ENCODE measurements around the gene RB1.

RB1 gene

DNA sequence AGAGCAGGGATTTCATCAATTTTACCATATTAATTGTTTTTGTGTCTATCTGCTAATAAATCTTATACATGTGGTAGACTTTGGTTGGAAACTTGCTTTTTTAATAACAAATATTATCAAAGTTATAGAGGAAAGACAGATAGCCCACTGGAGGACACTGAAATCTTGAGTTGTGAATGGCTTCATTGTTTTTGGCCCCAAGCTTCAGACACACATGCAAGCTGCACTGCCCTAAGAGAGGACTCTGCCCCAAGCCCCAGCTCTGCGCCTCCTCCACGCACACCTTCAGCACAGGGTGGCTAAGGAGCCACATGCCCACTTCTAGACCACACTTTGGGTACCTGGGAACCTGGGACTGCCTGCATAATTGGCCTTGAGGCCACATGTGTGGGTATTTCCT is 194.1 kb downstream of the RB1 start:
- no peak for DNase-seq (ENCODE audit: low read depth)

GRCh38 chr13:48500652-48501197 is 197.2 kb downstream of the RB1 start:
- peak; percentile 89 for DNase-seq (ENCODE audit: low read depth)

DNA sequence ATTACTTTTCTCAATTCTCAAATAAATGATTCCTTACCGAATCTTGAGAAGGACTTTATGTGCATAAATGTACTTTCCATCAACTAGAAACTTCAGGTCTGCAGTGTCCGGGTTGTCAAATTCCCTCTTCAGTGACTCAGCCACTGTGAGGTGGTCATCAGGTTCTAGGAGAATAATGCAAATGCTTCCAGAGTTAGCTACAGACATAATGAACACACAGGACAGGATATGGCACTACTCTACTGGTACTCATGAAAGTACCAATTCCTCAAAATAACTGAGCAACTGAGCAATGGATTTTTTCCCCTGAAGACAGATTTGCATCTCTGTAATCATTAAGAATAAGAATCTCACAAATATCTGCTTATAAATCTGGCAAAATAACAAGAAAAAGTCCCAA is 198.2 kb downstream of the RB1 start:
- DNase-seq (ENCODE audit: low read depth): no peak

DNA sequence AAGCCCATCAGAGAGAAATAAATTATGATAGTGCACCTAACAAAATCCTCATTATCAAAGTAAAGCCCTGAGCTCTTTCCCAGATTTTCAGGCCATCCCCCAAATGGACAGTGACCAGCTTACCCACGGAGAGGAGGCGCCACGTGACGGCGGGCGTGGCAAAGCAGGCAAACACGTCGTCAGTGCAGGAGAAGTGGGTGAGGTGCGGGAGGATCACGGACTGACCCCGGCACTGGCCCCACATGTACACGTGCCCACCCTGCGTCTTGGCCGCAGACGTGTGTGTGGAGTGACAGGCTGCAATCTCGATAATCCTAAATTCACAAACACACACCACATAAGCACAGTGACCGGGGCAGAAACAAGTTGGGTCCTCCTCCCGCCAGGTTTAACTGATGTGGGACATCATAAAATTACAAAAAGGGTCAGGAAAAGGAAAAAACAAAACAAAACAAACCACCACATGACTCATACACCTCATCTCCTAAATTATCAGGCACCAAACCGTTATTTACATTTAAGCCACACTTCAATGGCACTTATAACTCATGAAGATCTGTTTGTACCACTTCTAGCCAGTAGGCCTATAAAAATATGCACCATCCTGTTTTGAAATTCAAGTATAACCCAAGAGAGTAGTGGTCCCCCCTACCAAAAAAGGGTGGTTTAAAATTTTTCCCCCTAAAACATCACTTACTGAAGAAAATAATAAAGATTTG is 199.2 kb downstream of the RB1 start:
- DNase-seq (ENCODE audit: low read depth): no peak

DNA sequence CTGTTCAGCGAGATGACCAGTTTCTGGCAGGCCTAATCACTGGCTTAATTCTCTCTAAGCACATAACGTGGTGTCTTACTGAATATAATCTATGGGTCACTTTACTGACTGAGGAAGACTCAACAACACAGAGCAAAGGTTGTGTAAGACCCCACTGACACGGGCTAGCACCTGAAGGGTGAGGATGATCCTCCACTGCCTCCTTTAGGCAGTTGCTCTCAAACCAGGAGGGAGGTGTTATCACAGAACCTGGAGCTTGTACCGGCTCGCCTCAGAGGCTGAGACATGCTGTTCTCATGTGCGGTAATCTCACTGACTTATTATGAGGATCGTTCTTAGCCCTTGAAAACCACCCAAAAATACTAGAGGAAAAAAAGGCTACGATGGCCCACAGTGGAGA is 201.1 kb downstream of the RB1 start:
- DNase-seq (ENCODE audit: low read depth): no peak

DNA sequence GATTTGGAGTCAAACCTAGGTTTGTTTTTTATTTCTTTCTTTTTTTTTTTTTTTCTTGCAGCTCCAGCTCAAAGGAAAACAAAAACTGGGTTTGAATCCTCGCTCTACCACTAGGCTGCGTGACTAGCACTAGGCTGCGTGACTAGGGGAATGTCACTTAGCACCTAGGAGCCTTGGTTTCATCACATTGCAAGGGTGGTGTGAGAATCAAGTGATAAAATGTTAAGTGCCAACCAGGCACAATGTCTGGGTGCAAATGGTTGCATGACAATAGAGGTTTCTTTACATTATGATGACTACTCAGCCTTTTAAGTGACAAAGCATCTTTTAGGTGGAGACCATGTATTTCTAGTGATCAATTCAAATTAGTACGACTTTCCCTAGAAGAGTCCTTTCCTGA is 201.5 kb downstream of the RB1 start:
- DNase-seq (ENCODE audit: low read depth): no peak

DNA sequence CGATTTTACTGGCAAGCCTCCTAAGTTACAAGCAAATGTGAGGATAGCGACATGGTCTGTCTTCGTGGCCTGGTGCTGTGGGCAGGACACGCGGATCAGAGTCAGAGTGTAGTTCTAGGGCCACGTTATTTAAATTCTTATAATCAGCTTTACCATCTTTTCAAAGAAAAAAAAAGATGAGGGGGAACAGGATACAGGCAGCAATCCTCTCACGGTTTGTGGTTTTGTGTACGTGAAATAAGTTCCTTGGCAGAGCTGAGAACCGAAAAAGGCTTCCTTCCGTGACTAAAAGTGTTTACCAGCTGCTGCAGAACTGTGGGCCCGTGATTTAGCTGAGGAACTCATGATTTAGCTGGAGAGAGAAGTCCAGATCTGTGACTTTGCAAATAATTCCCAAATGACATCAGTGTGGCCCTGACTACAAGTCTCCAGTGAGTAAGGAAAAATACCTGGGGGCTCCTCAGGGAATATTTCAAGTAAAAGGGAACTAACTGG is 202.1 kb downstream of the RB1 start:
- peak; percentile 98 for DNase-seq (ENCODE audit: low read depth)

- DNase-seq (ENCODE audit: low read depth): no peak
Observed at GRCh38 chr13:48506092-48506701, 202.6 kb downstream of the RB1 start.

GRCh38 chr13:48507021-48507420 is 203.5 kb downstream of the RB1 start:
- no peak for DNase-seq (ENCODE audit: low read depth)

DNA sequence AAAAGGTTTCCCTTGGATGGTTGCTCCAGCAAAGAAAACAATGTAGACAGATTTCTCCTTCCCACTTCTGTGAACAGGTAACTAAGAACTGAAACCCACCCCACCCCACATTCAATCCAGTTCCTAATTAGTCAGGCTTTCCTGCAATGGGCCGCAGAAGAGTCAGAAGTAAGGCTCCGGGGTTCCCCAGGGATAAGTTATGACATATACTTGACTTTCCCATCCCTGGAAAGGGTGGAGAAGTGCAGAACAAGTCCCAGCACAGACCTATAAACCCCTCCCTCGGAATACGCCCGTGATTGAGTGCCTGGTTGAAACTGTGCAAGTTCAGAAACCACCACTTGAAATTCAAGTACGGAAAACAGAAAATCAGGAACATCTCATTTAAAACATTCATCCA is 204.5 kb downstream of the RB1 start:
- no peak for DNase-seq (ENCODE audit: low read depth)

DNA sequence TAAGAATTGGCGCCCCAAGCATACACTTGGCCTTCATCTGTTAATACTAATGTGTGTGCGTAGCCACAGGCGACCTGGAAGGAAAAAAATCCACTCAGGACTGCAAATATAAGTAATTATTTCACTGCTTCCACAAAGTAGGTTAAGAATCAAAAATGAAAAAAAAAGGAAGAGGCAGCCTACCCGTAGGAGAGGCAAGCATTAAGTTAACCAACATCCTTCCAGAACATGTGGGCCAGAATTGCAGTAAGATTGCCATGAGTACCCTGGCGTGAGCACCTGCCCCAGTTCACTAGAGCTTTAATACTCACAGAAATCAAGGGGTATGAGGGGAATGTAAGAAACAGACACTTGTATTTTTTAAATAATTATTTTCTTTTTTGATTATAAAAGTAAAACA is 207.1 kb downstream of the RB1 start:
- no peak for DNase-seq (ENCODE audit: low read depth)

DNA sequence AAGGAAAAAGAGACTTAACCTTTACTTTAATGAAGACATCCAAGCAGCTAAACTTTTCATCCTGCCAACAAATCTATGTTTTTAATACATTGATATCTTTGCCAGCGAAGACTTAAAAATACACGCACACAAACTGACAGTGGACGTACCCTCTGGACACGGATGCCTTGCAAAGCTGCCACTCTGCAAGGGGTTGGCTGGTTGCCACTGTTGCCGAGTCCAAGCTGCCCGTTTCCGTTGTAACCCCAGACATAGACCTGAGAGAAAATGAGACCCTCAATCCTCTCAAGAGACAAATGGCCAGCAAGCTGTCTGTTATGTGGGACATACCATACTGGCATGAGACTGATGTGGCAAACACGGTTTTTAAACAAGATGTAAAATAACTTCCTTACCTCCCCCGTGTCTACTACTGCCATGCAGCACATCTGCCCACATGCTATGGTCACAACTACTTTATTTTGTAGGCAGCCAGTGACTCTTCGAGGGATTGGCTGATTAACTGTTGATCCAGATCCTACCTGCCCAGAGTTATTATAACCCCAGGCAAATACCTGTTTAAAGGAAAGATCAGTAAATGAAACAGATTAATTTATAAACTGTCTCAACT is 208.2 kb downstream of the RB1 start:
- DNase-seq (ENCODE audit: low read depth): no peak

- DNase-seq (ENCODE audit: low read depth): no peak
Observed at GRCh38 chr13:48514793-48515192, 211.2 kb downstream of the RB1 start.

GRCh38 chr13:48515732-48516131 is 212.2 kb downstream of the RB1 start:
- no peak for DNase-seq (ENCODE audit: low read depth)

GRCh38 chr13:48518083-48518482 is 214.5 kb downstream of the RB1 start:
- DNase-seq (ENCODE audit: low read depth): no peak

GRCh38 chr13:48526286-48526685 is 222.7 kb downstream of the RB1 start:
- no peak for DNase-seq (ENCODE audit: low read depth)

DNA sequence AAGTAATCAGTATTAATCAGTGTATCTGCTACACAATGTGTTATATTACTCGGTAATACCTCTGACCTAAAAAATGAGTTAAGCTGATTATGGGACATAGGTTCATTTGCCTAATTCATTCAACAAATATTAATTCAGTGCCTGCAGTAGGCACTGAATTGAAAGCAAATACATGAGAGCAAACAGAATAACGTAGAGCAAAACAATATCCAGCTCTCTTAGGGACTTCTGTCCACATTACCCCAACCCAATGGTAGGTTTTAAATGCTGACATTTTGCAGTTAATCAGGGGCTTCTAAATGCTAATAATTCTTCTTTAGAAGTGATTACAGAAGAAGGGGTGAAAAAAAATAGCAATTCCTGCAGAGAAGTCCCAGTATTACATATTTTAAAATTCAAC is 224.4 kb downstream of the RB1 start:
- no peak for DNase-seq (ENCODE audit: low read depth)

GRCh38 chr13:48528720-48529119 is 225.2 kb downstream of the RB1 start:
- DNase-seq (ENCODE audit: low read depth): no peak

GRCh38 chr13:48530833-48531232 is 227.3 kb downstream of the RB1 start:
- DNase-seq (ENCODE audit: low read depth): no peak
